Adrenal gland (tissue), 12 donors: ENCODE data around the gene PNPLA7. TPM values are rescaled to one million over a fixed set of nuclear protein-coding genes. Genes with fewer than 3 reads are reported as not detected.

Experiments
- DNase-seq, 7 donors: peaks; one replicate each; pipeline ENCODE4 v3.0.0-alpha.2; 2019 to 2020
- H3K27ac ChIP-seq, 5 donors: fragments of 200-600 bp; sonication (generic) in 4 of 5; 1 replicate in 3 of 5; 2 replicates in 2 of 5; pipeline versions ENCODE4 v1.5.1 to v1.8.0; 2016 to 2020; ENCODE audit warnings: mild to moderate bottlenecking in 1 of 5
- H3K27me3 ChIP-seq: fragments of 200-600 bp; 2 replicates; pipeline ENCODE4 v1.8.0; 2021
- H3K36me3 ChIP-seq, 2 donors: fragments of 200-600 bp; replicated peaks in 1 of 2; 1 replicate in 1 of 2; 2 replicates in 1 of 2; pipeline versions ENCODE4 v1.5.1 to v1.8.0; 2018 to 2022
- H3K4me1 ChIP-seq, 2 donors: fragments of 200-600 bp; replicated peaks in 1 of 2; 1 replicate in 1 of 2; 2 replicates in 1 of 2; pipeline versions ENCODE4 v1.5.1 to v1.8.0; 2018 to 2021
- H3K4me3 ChIP-seq, 4 donors: fragments of 200-600 bp; sonication (generic) in 3 of 4; one replicate each; pipeline ENCODE4 v1.5.1; 2016 to 2018
- H3K9me3 ChIP-seq, 3 donors: fragments of 200-600 bp; sonication (generic) in 1 of 3; replicated peaks in 1 of 3; 1 replicate in 2 of 3; 2 replicates in 1 of 3; pipeline versions ENCODE4 v1.5.1 to v1.8.0; 2016 to 2021
- CTCF ChIP-seq, 6 experiments: fragments of 450-650 bp in 4 of 6; fragments of 200-600 bp in 2 of 6; sonication (generic) in 1 of 6; IDR thresholded peaks; 1 replicate in 5 of 6; 2 replicates in 1 of 6; pipeline versions ENCODE4 v1.5.1 to v1.8.0; 2016 to 2021; ENCODE audit warnings: antibody characterized with exemption in 6 of 6, mild to moderate bottlenecking in 2 of 6, moderate library complexity in 1 of 6
- POLR2A ChIP-seq, 2 donors: fragments of 450-650 bp; IDR thresholded peaks; one replicate each; pipeline ENCODE4 v1.6.1; 2017; ENCODE audit warnings: antibody characterized with exemption in 2 of 2, mild to moderate bottlenecking in 2 of 2, moderate library complexity in 1 of 2
- WGBS, 4 donors: extraction: QIAGEN DNeasy Blood & Tissue Kit in 2 of 4; methylation state at CpG; one replicate each; pipeline versions ENCODE4 v1.1.5 to v1.1.7; 2013 to 2017; 5-methylcytosine and 5-hydroxymethylcytosine counted together
- intact Hi-C, 2 donors: fragments of 100-400 bp; cut with DNase I; formaldehyde crosslinking; loops; one replicate each; pipeline versions ENCODE4 v1.14.1 to v1.15.0; 2022 to 2023
- polyA plus RNA-seq, 3 donors: library from polyadenylated mRNA; stranded (reverse); fragments of 200-250 nt in 2 of 3; fragments of 350-450 nt in 1 of 3; fragmentation: Illumina TruSeq in 1 of 3; extraction: RNeasy Lipid Tissue Mini Kit (QIAGEN cat#74804) in 1 of 3; gene quantifications; one replicate each; pipeline ENCODE4 v1.2.3, GENCODE V29; 2013 to 2014
- total RNA-seq, 9 donors: library from RNA; depleted of rRNA in 4 of 9; stranded (reverse); fragments of >200 nt in 4 of 9; fragments of 120-200 nt in 1 of 9; fragmentation: NEBNext Ultra II Directional in 1 of 9; extraction: Animal tissue kit (Norgen Biotek cat#: 25700) in 1 of 9; gene quantifications; one replicate each; pipeline versions ENCODE4 v1.1.0 to v1.2.4, GENCODE V29; 2013 to 2023
- donor health status: healthy with polysubstance abuse.
- donor health status: Bipolar disorder and iron deficiency.
- donor health status: DM: yes; HTN: yes; CAD: no.
- donor health status: DM: no; HTN: no; CAD: no.
- donor health status: DM: no; HTN: no; CAD: no.
- donor health status: DM: yes; HTN: yes; CAD: no.

The PNPLA7 gene
- total and polyA plus RNA-seq, 12 donors: 0.44 to 64.1 (median 10.8) TPM

GRCh38 chr9:137482094-137482781 lies 68.0 kb downstream of the PNPLA7 start:
- WGBS, 4 donors: 59 to 65% (median 62%) methylated on average over 24 to 26 of the region's 26 CpGs
- Histone ChIP-seq H3K27ac (peak overlapping the region in 2 of 5 donors; percentile 64 to 78), H3K4me3 (no peak overlapping the region), H3K27me3 (no peaks in the 10 kb centered on the region), H3K36me3 (no peaks in the 10 kb centered on the region), H3K9me3 (no peaks in the 10 kb centered on the region), H3K4me1 (peaks cover 11 to 16% of the 10 kb centered on the region in 2 donors)
- no peak for TF ChIP-seq POLR2A (IDR thresholded peaks at IDR 0.05)
- TF ChIP-seq CTCF (IDR thresholded peaks at IDR 0.05): no peak
- intact Hi-C loops: no loop called here
- peak; percentile 72 to 91 (median 87) for DNase-seq

- peak overlapping the region in 1 of 5 donors; percentile 64 for H3K27ac ChIP-seq
- H3K27me3 ChIP-seq: no peaks in the 10 kb centered on the region
- no peaks in the 10 kb centered on the region for H3K9me3 ChIP-seq
- peak in 1 of 7 donors; percentile 14 for DNase-seq
- TF ChIP-seq POLR2A (IDR thresholded peaks at IDR 0.05): no peak
- H3K36me3 ChIP-seq: no peaks in the 10 kb centered on the region
- H3K4me1 ChIP-seq: peaks cover 11 to 16% of the 10 kb centered on the region in 2 donors
- intact Hi-C loops: no loop called here
- WGBS, 4 donors: 90 to 95% (median 94%) methylated on average over 15 to 38 of the region's 38 CpGs
- no peak overlapping the region for H3K4me3 ChIP-seq
These were observed 69.2 kb downstream of the PNPLA7 start for GRCh38 chr9:137480686-137481683.

GRCh38 chr9:137479892-137480685 lies 70.1 kb downstream of the PNPLA7 start:
- no peaks in the 10 kb centered on the region for H3K27me3 ChIP-seq
- DNase-seq: peak in 2 of 7 donors; percentile 16 to 22
- H3K4me1 ChIP-seq: peaks cover 11 to 16% of the 10 kb centered on the region in 2 donors
- H3K4me3 ChIP-seq: no peak overlapping the region
- intact Hi-C loops: no loop called here
- peaks cover 0 to 5% (median 0%) of the 10 kb centered on the region in 3 donors for H3K9me3 ChIP-seq
- TF ChIP-seq POLR2A (IDR thresholded peaks at IDR 0.05): no peak
- no peak overlapping the region for H3K27ac ChIP-seq
- WGBS, 4 donors: 86 to 93% (median 90%) methylated on average over 17 to 32 of the region's 32 CpGs
- H3K36me3 ChIP-seq: no peaks in the 10 kb centered on the region

GRCh38 chr9:137478962-137479861 lies 71.0 kb downstream of the PNPLA7 start:
- DNase-seq: peak in 1 of 7 donors; percentile 18

More at GRCh38 chr9:137478962-137479861, 71.0 kb downstream of the PNPLA7 start:
- H3K9me3 ChIP-seq: peaks cover 0 to 5% (median 0%) of the 10 kb centered on the region in 3 donors
- H3K4me1 ChIP-seq: peaks cover 11 to 16% of the 10 kb centered on the region in 2 donors
- no peaks in the 10 kb centered on the region for H3K36me3 ChIP-seq
- H3K27ac ChIP-seq: no peak overlapping the region
- no peak overlapping the region for H3K4me3 ChIP-seq
- H3K27me3 ChIP-seq: no peaks in the 10 kb centered on the region
- 74 to 88% (median 82%) methylated on average over 18 to 36 of the region's 36 CpGs for whole genome bisulfite sequencing, 4 donors
- intact Hi-C loops: no loop called here
- TF ChIP-seq POLR2A (IDR thresholded peaks at IDR 0.05) (no peak), CTCF (IDR thresholded peaks at IDR 0.05) (no peak)
